ENCODE results near the gene TBPL2.
"Not testable (repeated sequence)": the region's sequence is repeated elsewhere in the genome, so short reads cannot be mapped to it uniquely, and the experiment has no call there.

The TBPL2 gene

DNA sequence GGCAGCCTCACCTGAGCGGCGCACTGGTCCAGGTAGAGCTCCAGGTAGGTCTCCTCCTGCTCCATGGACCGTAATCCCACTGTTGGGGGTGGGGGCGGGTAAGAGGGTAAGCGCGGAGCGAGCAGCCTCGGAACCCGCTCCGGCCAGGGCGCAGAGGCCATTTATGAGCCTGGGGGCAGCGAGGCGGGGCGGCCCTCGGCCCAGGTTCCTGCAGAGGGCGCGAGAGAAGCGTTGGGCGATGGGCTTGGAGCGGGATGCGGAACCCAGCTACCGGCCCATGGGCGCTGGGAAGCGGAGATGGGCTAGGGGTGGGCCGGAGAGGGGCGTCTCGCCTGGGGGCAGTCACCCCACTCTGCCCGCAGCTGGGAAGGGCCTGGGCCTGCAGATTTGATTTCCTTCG, at the start of gene TBPL2:
TBPL2 (minus strand) TSS at position 232 of the 400 bp plus-strand sequence; CDS start at position 65, 167 bp downstream.
- DNase-seq = no peak

DNA sequence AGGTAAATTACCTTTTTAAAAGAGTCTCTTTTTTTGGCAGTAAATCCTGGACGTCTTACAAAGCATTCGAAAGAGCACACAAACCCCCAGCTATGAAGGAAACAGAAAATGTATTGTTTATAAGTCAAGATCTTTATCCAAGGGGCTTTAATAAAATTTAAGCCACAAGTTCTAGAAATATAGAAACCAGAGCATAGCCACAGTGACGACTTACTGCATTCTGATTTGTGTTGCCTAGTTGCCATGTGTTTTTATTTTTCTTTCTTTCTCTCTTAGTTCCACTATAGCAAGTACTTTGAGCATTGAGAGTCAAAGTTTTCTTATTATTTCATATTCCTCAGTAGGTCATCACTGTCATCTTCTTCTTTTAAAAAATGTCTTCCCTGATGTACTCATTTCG, 47.8 kb upstream of the TBPL2 start:
- no peak for DNase-seq

DNA sequence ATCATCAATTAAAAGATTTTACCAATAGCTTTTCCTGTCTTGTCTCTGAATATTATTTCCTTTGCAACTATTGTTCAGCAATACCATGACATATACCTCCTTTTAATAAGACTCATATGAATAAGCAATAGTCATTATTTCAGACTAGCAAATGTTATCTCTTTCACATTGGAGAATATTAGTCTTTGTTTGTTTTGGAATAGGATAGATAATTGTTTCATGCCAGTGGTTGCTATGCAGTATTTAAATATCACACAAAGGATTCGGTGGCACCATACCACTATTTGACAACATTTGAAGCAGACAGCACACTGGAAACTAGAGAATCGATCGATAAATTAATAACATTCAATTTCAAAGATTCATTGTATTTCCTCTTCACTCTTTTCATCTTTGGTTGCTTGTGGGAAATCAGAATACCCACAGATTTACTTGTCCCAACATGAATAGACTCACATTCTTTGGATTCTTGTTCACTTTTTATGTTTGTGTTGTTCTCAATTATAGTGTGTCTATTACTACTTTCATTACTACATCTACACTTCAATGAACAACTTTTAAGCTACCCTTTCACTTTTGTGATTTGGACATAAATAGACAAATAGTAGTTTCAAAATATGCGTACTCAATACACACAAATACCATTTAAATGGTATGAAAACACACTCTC, 42.7 kb upstream of the TBPL2 start:
- no peak for DNase-seq

DNA sequence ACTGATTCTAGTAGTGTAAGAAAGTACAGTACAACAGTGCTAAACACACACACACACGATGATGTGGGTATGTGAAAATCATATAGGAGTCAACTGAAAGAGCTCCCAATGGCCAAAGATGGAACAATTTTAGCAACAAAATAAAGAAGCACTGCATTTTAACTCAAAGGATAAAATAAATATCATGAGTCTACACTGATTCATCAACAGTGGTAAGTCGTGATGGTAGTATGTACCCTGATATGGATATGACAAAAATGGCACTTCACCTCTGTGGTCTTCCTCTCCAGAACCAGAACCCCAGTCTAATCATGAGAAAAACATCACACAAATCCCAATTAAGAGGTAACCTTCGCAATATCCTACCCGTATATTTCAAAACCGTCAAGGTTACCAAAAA, 41.4 kb upstream of the TBPL2 start:
- no peak for DNase-seq

DNA sequence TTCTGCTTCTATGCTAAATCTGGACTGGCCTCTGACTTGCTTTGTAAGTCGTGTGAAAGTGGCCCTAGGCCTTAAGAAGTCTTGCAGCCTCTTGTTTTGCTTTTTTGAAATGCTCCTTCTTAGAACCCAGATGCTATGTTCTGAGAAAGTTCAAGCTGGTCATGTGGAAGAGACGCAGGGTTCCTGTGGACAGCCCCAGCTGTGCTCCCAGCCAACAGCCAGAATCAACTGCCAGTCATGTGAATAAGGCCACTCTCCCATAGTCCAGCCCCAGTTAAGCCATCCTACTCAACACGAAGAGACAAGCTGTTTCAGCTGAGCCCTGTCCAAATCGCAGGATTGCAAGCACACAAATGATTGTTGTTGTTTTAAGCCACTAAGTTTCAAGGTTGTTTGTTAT, 37.3 kb upstream of the TBPL2 start:
- DNase-seq = no peak

DNA sequence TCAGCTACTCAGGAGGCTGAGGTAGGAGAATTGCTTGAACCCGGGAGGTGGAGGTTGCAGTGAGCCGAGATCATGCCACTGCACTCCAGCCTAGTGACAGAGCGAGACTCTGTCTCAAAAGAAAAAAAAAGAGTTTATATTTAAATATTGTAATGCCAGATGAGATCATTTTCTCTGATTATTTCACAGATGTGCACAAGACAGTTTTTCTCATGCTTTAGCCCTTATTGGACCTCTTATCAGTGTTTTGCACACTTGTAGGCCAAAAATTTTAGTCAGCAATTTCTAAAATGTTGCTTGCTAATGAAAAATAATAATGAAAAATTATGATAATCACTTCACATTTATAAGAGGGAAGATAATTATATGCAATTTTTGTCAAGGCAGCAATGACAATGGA, 36.0 kb upstream of the TBPL2 start:
- not testable (repeated sequence) for DNase-seq

DNA sequence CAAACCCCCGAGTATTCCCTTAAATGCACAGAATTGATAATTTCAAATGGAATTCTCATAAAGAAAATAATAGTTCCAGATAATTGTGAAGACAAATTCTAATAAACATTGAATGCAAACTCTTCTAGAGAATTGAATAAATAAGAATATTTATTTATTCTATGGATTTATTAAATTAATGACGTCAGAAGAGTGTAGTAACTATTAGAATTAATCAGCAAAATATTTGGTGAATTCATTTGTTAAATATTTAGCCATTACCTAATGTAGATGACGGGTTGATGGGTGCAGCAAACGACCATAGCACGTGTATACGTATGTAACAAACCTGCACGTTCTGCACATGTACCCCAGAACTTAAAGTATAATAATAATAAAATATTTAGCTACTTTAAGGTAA, 33.4 kb upstream of the TBPL2 start:
- DNase-seq = no peak

DNA sequence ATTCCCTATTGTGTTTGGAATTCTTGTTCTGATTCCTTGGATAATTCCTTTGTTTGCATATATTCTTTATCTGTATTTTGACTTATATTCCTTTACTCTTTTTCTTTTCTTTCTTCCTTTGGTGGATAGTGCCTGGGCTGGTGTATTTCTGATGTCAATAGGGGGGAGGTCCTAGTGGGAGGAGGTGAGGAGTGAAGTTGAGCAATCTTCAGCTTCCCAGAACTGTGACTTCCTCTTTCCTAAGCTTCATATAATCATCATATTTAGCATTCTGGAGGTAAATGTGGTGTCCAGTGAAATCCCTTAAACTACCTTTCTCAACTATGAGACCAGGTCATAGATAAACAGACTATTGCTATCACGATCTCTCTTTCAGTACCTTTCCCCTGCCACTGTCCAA, 29.6 kb upstream of the TBPL2 start:
- DNase-seq = no peak

DNA sequence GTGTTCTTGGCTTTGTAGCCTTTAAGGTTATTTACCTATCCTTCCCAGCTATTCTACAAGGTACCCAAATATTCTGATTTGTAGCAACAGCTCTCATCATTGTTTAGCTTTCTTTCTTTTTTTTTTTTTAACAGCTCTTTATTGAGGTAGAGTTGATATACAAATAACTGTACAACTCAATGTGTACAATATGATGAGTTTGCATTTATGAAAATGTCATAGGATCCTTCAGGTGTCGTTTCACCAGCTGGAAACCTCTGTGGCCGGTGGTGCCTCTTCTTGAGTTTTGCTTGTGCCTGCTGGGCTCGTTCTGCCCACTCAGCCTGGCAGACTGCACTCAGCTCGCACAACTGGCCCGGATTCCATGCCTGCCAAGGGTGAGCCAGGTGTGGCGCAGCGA, 26.9 kb upstream of the TBPL2 start:
- no peak for DNase-seq

DNA sequence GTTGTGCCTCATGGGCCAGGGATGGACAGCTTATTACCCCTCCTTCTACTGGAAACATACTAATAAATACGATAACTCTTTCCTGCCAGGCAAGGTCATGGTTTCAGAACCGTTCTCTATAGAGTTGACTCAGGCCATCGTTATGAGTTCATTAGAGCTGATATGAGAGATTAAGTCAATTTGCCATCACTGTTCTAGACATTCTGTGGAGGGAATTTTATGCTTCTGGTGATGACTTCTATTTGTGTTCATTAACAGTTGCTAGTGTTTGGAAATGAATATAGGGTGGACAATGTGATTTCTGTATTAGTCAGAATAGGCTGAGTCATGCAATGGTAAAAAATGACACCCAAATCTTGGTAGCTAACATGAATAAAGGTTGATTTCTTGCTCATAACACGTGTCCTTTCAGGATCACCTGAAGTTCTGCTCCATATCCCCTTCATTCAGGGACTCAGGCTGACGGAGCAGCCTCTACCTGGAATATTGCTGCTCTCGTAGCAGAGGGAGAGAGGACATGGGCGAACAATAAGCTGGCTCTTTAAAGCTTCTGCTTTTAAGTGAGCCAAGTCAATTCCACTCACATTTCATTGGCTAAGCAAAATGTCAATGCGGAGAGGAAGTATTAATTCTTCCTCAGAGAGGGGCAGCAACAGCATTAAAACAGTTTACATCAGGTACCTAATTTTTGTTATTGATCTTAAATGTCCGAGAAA, 18.5 kb upstream of the TBPL2 start:
- DNase-seq = no peak

DNA sequence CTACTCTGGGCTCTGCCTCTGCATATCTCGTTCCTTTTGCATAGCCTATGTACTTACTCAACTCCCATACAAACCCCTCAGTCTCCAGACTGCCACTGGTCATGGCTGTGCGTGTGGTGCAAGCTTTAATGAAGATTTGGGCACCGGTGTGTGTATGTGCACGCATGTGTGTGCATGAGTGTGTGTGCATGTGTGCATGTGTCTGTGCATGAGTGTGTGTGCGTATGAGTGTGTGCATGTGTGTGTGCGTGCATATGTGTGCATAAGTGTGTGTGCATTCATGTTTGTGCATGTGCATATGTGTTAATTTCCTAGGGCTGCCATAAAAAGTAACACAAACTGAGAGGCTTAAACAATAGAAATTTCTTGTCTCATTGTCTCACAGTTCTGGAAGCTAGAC, 17.1 kb upstream of the TBPL2 start:
- no peak for DNase-seq

DNA sequence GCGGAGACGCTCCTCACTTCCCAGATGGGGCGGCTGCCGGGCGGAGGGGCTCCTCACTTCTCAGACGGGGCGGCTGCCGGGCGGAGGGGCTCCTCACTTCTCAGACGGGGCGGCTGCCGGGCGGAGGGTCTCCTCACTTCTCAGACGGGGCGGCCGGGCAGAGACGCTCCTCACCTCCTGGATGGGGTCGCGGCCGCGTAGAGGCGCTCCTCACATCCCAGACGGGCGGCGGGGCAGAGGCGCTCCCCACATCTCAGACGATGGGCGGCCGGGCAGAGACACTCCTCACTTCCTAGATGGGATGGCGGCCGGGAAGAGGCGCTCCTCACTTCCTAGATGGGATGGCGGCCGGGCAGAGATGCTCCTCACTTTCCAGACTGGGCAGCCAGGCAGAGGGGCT, 16.0 kb upstream of the TBPL2 start:
- DNase-seq = not testable (repeated sequence)

DNA sequence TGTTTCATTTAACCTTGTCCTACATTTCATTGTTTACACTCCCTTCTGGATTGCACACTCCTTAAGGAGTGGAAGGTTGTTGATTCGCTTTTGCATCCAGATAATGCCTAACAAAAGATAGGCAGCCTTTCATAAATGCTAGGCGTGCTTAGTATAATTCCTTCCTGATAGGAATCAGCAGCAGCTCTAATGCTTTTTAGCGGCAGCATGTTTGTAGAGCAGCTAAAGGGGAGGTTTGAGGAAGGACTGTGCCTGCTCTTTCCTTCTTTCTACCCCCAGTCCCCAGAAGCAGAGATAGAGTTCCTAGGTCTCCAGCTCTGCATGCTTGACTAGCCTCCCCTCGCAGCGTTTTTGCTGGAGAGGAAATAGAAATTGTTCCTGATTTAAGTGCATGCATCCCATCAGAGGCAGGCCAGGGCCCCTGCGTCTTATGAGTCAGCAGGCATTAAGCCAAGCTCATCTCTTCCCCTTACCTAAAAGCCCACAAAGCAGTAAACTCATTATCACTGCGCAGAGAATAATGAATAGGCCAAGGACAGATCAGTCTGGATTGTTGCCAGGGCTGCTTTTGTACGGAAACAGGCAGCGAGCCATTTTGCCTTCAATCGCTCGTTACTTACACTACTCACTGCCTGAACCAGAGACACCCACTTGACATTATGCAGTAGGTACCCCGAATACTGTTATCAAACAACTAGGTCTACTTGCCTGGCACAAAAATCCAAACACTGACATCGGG, 14.0 kb upstream of the TBPL2 start:
- no peak for DNase-seq

DNA sequence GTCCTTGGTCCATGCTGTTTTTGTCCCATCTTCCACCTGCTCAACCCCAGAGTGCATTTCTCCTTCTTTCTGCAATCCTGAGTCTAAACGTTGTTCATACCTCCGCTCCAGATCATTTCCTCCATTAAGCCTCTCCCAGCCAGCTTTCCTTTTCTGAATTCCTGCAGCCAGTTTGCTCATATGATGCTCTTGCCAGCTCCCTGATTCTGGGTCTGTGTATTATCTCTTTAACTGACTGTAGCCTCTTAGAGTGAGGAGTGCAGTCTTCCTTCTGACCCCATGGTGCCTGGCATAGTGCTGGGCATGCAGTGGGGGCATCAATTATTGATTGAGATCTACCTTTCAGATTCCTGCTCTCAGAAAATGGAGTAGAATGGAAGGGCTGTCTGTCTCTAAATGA, 11.5 kb upstream of the TBPL2 start:
- DNase-seq = no peak

DNA sequence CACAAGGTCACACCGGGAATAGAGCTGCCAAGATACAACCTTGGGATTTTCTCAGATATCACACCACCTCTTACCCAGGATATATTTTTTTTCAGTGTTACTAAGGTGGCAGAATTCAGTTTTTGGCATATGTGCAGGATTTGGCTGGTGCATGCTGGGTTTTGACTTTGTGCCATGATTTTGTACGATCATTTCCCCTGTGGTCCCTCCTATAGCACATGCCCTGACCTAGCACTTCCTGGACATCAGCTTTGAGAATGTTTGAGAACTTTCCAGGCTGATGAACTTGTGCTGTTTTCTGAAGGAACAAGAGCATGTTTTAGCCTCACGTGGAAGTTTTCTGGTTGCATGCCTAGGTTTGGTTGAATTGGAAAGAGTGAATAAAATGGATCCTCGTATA, 11.0 kb upstream of the TBPL2 start:
- no peak for DNase-seq

DNA sequence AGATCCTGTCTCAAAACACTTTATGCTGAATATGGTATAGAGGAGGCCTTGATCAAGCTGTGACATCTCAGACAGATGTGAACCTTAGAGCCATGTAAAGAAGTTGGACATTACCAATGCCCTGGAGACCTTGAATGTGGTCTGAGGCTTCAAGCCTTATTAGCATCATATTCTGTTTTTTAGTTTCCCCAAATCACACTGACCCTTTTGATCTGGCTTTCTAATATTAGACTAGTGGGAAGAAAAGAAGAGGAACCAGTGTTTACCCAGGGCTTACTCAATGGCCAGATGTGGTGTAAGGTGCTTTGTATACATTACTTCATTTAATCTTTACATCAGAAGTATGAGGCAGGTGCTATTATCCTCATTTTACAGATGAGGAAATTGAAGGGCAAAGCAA, 10.6 kb upstream of the TBPL2 start:
- DNase-seq = no peak

DNA sequence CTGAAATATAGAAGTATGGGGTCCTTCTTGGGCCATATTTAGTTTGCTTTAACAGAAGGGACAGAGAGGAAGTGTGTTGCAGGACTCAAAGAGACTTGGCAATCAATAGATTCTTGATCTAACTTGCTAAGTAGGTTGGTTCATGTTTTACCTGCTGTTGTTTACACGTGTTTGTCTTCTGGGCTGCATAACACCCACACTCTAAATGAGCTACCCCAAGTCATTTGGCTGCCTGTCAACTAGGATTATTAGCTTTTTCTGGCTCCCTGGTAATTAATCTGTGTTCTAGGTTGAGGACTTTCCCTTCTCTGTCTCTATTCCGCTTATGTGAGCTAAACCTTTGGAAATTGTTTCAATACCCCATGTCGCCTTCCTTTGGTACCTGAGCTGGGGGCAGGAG, 10.1 kb upstream of the TBPL2 start:
- DNase-seq = no peak

DNA sequence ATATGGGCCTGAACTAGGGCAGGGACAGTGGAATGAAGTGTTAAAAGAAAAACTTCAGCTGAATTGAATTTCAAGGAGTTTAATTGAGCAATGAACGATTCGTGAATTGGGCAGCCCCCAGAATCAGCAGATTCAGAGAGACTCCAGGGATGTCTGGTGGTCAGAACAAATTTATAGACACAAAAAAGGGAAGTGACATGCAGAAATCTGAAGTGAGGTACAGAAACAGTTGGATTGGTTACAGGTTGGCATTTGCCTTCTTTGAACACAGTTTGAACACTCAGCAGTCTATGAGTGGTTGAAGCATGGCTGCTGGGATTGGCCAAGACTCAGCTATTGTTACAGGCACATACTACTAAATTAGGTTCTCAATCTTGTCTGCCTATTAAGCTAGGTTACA, 9.7 kb upstream of the TBPL2 start:
- no peak for DNase-seq

DNA sequence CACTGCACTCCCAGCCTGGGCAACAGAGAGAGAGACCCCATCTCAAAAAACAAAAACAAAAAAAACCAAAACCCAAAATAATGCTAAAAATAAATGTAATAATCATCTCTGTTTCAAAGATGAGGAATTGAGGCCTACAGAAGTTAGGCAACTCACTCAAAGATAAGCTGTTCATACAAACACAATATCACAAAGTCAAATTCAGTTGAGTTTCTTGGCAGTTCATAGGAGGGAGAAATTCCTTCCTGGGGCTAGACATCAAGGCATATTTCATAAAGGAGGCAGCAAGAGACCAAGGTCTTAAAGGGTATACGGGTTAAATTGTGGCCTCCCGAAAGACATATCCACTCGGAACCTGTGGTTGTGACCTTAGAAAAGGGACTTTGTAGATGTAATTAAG, 8.7 kb upstream of the TBPL2 start:
- DNase-seq = no peak

DNA sequence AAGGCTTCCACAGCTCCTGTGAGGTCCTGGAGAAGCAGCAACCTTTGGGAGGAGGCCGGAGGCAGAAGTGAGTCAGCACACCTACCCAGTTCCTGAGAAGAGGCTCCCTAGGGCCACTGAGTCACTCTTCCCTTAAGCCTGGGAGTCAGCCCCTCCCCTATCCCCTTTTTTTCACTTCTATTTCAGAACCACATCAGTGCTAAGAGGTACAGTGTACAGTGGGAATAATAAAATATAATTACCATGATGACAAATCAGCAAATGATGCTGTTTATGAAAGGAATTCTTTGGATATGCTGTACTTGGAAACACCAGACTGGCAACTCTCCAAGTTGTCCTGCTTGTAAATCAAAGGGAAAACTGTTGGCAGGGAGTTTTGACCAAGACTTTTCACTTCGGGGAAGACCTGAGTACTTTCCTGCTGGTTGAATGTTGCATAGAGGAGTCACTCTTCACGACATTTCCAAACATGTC, 7.8 kb upstream of the TBPL2 start:
- DNase-seq = no peak

DNA sequence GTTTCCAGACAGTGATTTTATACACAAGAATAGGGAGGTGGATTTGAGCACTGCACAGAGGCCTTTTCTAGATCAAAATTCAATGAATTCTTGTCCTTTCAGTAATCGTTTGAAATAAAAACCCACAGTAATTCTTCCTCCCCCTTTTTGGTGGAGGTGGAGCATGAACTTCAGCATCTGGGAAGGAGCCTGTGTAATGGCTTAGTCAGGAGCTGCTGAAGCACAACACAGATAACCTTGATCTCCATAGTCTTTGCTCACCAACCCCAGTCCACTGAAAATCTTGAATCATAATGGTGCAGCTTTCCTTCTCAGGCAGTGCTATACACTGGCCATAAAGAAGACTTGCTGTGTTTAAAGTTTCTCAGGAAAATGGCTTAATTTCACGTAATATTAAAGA, 6.4 kb upstream of the TBPL2 start:
- no peak for DNase-seq

DNA sequence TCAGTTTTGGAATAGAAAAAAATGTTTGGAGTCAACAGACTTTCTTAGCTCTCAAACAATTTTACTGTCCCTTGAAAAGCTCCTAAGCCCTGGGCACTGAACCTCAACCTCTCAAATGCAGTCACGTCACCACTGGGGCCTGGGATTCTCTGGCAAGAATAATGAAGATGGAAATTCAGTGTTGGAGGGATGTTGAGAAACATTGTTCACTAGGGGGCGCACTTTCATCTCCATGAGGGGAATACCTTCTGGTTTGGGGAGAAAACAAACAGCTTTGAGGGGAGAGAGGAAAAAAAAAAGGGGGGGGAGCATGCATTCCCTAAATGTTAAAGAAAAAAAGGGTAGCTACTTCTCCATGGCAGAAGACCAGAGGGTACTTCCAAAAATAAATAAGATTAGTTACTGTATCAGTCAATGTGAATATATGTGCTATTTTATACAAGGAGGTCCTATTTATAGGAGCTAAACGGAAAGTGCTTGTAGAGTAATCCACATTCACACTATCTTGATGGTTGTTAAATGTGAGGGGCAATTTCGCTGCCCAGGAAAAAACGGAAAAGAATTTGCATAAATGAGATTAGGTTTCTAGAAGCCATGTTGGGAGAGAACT, 5.8 kb upstream of the TBPL2 start:
- DNase-seq = peak; percentile 23

DNA sequence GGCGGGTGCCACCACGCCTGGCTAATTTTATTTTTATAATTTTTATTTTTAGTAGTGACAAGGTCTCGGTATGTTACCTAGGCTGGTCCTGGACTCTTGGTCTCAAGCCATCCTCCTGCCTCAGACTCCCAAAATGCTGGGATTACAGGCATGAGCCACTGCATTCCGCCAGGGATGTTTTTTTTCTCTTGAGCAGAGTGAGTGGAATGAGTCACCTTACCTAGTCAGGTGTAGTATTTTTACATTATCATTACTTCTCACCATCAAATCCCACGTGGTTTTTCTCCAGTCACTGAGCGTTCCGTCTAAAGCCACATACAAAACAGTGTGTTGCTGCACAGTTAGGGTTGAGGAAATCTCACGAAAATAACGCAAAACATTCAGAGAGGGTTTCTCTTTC, 870 bp upstream of the TBPL2 start:
- no peak for DNase-seq
